ENCODE data around the gene TRABD2B. TPM values are rescaled to one million over a fixed set of nuclear protein-coding genes. Genes with fewer than 3 reads are reported as not detected.

TRABD2B gene
- polyA plus RNA-seq, 2 donors = 0.24 to 0.34 TPM

DNA sequence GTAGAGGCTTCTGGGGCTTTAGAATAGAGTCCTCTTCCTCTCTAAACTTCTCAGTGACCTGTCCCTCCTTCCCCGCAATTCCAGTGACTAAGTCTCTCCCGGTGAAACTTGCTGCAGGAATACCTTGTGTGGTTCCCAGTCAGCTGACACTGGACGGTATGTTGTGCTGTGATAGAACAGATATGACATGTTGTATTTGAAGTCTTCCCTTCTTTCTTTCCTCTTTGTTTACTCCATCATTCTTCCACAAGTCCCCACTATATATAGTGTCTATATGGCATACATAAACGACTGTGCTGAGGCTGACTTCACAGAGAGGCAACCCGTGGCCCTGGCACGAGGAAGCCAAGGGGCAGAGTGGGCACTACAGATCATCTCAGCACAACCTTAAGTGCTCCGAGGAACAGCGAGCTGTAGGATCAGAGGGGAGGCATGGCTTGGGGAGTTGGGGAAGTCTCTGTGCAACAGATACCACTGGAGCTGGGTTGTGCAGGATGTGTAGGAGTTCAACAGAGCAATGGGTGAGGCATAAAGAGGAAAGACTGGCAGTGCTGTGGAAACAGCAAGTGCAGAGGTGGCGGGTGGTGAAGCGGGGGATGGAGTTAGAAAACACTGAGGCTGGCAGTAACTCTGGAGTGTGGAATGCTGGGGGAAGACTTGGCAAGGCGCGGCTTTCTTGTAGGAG is 237.8 kb downstream of the TRABD2B start:
- Histone ChIP-seq H3K4me1 (ENCODE audit: control insufficient read depth in 2 of 2, insufficient read depth in 2 of 2, low read length in 1 of 2) (peaks cover 3 to 13% of the 10 kb centered on the region in 2 donors), H3K9me3 (ENCODE audit: control insufficient read depth in 2 of 2, insufficient read depth in 1 of 2, low read depth in 1 of 2, low read length in 1 of 2) (no peaks in the 10 kb centered on the region), H3K27ac (ENCODE audit: low read depth in 2 of 2, low read length in 1 of 2) (no peak overlapping the region), H3K27me3 (ENCODE audit: control insufficient read depth in 1 of 2, insufficient read depth in 2 of 2, low read length in 2 of 2) (no peaks in the 10 kb centered on the region), H3K36me3 (ENCODE audit: control insufficient read depth in 2 of 2, insufficient read depth in 2 of 2, low read length in 1 of 2) (no peaks in the 10 kb centered on the region), H3K4me3 (ENCODE audit: low read depth in 1 of 2, low read length in 2 of 2) (no peak overlapping the region)
- 89 to 91% methylated on average over 12 of the region's 12 CpGs for WGBS, 2 donors

DNA sequence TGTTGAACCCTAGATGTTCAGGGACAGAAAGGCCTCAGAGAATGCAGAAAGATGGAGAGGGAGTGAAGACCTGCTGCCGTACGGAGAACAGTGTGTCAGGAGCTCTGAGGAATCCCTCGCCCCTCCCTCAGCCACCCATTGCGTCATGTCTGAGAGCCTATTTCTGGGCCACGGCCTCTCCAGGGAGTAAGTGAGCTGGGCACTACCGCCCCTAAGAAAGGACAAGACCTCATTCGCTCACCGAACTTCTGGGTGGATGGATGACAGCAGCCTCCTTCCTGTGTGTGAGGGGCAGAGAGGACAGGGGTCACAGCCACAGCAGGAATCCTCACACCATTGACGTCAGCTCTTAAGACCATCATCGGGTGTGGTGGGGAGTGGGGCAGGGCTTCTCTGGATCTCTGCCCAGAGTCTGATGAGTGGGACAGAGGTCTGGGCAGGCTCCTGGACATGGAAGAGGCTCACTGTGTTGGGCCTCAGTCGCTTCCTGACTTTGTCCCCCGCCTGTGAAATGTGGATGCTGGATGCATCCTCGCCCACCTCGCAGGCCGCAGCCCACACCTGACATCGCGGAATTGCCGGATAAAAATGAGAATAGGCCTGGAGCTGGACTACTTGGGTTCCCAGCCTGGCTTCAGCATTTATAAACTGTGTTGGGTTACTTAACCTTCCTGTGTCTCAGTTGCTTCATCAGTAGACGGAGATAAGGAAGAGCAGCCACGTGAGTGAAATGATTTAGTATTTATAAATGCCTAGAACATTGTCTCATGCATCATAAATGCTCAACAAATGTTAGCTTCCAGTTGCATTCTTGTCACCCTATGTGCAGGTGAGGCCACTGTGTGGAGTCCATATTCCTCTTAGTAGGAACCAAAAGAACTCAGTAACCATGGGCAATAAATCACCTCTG is 238.6 kb downstream of the TRABD2B start:
- H3K9me3 ChIP-seq (ENCODE audit: control insufficient read depth in 2 of 2, insufficient read depth in 1 of 2, low read depth in 1 of 2, low read length in 1 of 2) = no peaks in the 10 kb centered on the region
- H3K27ac ChIP-seq (ENCODE audit: low read depth in 2 of 2, low read length in 1 of 2) = no peak overlapping the region
- no peak overlapping the region for H3K4me3 ChIP-seq (ENCODE audit: low read depth in 1 of 2, low read length in 2 of 2)
- peaks cover 3 to 6% of the 10 kb centered on the region in 2 donors for H3K4me1 ChIP-seq (ENCODE audit: control insufficient read depth in 2 of 2, insufficient read depth in 2 of 2, low read length in 1 of 2)
- no peaks in the 10 kb centered on the region for H3K36me3 ChIP-seq (ENCODE audit: control insufficient read depth in 2 of 2, insufficient read depth in 2 of 2, low read length in 1 of 2)
- WGBS, 2 donors = 77 to 78% methylated on average over 20 of the region's 20 CpGs
- no peaks in the 10 kb centered on the region for H3K27me3 ChIP-seq (ENCODE audit: control insufficient read depth in 1 of 2, insufficient read depth in 2 of 2, low read length in 2 of 2)

DNA sequence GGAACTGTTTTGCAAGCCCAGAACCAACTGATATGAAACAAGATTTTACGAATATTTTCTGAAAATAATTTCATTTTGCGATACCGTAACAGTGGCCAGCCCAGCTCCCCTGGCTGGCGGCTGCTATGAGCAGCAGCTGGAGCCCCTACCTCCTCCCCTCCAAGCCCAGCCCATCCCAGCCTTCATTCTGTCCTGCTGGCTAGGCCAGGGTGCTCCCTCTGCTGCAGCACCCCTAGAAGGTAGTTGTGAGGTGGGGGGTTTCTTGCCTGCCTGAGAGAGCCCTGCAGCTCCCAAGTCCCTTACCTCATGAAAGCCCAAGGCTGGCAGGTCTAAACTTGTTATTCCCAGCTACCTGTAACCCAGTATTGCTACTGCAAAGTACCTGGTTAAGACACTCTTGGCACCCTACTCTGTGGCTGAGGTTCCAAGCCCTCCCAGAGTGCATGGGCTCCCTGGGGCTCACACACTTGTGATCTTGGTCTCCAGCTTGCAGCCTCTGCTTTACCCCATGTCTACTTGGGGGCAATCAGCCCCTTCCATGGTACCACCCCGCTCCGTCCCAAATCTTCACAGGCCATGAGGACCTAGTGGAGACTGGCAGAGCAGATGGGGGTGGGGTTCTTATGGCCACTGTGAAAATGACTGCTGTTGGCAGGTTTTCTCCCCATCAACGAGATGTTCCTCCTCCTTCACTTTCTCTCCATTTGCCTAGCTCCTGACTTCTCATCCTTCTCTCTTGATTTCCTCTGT is 239.8 kb downstream of the TRABD2B start:
- Histone ChIP-seq H3K9me3 (ENCODE audit: control insufficient read depth in 2 of 2, insufficient read depth in 1 of 2, low read depth in 1 of 2, low read length in 1 of 2) (no peaks in the 10 kb centered on the region), H3K27ac (ENCODE audit: low read depth in 2 of 2, low read length in 1 of 2) (no peak overlapping the region), H3K36me3 (ENCODE audit: control insufficient read depth in 2 of 2, insufficient read depth in 2 of 2, low read length in 1 of 2) (no peaks in the 10 kb centered on the region), H3K4me1 (ENCODE audit: control insufficient read depth in 2 of 2, insufficient read depth in 2 of 2, low read length in 1 of 2) (peaks cover 7 to 10% of the 10 kb centered on the region in 2 donors), H3K27me3 (ENCODE audit: control insufficient read depth in 1 of 2, insufficient read depth in 2 of 2, low read length in 2 of 2) (no peaks in the 10 kb centered on the region), H3K4me3 (ENCODE audit: low read depth in 1 of 2, low read length in 2 of 2) (no peak overlapping the region)
- WGBS, 2 donors = 85 to 88% methylated on average over 7 of the region's 7 CpGs

DNA sequence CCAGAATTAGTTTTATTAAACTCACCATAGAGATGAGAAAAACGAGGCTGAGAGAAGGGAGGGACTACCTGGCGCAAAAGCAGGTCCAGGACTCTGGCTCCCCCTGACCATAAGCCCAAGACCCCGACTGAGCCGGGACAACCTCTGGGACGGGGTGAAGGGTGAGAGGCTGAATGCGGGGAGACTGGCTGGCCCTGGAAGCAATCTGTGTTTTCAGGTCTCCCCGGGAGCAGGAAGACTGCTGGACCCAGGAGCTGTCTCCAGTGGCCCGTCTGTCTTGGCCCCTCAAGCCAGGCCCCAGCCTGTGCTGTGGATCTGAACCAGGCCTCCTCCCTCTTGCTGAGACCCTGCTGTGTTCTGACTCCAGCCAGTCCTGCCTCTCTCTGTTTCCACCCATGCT is 240.8 kb downstream of the TRABD2B start:
- Histone ChIP-seq H3K9me3 (ENCODE audit: control insufficient read depth in 2 of 2, insufficient read depth in 1 of 2, low read depth in 1 of 2, low read length in 1 of 2) (no peaks in the 10 kb centered on the region), H3K36me3 (ENCODE audit: control insufficient read depth in 2 of 2, insufficient read depth in 2 of 2, low read length in 1 of 2) (no peaks in the 10 kb centered on the region), H3K27ac (ENCODE audit: low read depth in 2 of 2, low read length in 1 of 2) (no peak overlapping the region), H3K4me3 (ENCODE audit: low read depth in 1 of 2, low read length in 2 of 2) (no peak overlapping the region), H3K4me1 (ENCODE audit: control insufficient read depth in 2 of 2, insufficient read depth in 2 of 2, low read length in 1 of 2) (peaks cover 10 to 13% of the 10 kb centered on the region in 2 donors), H3K27me3 (ENCODE audit: control insufficient read depth in 1 of 2, insufficient read depth in 2 of 2, low read length in 2 of 2) (no peaks in the 10 kb centered on the region)
- 82 to 86% methylated on average over 8 of the region's 8 CpGs for WGBS, 2 donors

DNA sequence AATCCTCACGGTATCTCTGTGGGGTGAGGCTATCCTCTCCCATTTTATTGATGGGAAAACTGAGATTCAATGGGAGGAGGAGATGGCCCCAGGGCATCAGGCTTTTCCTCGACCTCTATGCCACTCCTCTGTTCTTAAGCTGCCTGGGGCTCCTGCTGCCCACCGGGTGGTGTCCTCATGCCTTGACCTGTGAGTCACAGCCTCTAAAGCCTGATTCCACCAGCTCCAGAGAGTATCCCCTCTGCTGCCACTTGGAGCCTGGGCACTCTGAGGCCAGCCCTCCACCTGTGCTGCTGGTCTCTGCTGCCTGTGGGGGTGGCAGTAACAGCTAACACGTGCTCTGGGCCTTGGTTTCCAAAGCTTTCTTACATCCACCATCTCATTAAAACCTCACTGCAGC is 241.2 kb downstream of the TRABD2B start:
- Histone ChIP-seq H3K27me3 (ENCODE audit: control insufficient read depth in 1 of 2, insufficient read depth in 2 of 2, low read length in 2 of 2) (no peaks in the 10 kb centered on the region), H3K4me3 (ENCODE audit: low read depth in 1 of 2, low read length in 2 of 2) (no peak overlapping the region), H3K9me3 (ENCODE audit: control insufficient read depth in 2 of 2, insufficient read depth in 1 of 2, low read depth in 1 of 2, low read length in 1 of 2) (no peaks in the 10 kb centered on the region), H3K4me1 (ENCODE audit: control insufficient read depth in 2 of 2, insufficient read depth in 2 of 2, low read length in 1 of 2) (peaks cover 10 to 13% of the 10 kb centered on the region in 2 donors), H3K36me3 (ENCODE audit: control insufficient read depth in 2 of 2, insufficient read depth in 2 of 2, low read length in 1 of 2) (no peaks in the 10 kb centered on the region), H3K27ac (ENCODE audit: low read depth in 2 of 2, low read length in 1 of 2) (no peak overlapping the region)
- WGBS, 2 donors = 68 to 72% methylated on average over 4 of the region's 4 CpGs

DNA sequence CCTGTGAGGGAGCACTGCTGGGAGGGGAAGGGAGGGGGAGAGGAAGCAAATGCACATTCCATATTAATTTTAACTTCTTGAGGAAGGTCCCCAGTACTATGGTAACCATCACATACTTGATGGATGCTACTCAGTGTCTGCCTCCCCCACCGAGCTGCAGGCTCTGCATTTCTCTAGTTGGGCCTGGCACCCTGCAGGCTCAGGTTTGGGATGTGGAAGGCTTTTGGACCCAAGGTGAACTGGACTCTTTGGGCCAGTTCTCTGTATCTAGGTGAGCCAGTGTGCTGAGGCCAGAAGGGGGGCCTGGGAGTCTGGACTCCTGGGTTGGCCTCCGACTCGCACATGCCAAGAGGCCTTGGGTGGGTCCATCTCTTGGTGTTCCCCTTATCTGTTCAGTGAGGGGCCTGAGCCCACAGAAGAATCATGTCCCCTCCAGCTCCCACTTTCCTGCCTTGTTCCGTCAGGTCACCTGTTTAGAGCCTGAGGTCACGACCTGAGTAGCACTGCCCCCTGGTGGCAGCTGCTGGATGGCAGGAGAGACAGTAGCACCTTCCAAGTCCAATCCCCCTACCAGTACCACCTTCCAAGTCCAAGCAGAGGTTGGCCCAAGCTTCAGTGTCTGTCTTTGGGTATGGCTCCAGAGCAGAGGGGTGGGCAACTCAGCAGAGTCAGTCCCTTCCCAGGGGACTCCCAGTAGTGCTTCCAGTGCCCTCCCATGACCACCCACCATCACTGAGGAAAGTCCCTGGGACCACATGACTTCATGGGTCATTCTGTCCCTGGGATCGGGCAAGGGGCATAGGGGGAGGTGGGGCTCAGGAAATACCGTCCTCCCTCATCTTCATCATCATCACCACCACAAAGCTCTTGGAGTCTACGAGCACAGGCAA is 241.8 kb downstream of the TRABD2B start:
- no peaks in the 10 kb centered on the region for H3K27me3 ChIP-seq (ENCODE audit: control insufficient read depth in 1 of 2, insufficient read depth in 2 of 2, low read length in 2 of 2)
- no peak overlapping the region for H3K27ac ChIP-seq (ENCODE audit: low read depth in 2 of 2, low read length in 1 of 2)
- no peaks in the 10 kb centered on the region for H3K36me3 ChIP-seq (ENCODE audit: control insufficient read depth in 2 of 2, insufficient read depth in 2 of 2, low read length in 1 of 2)
- H3K9me3 ChIP-seq (ENCODE audit: control insufficient read depth in 2 of 2, insufficient read depth in 1 of 2, low read depth in 1 of 2, low read length in 1 of 2) = no peaks in the 10 kb centered on the region
- H3K4me1 ChIP-seq (ENCODE audit: control insufficient read depth in 2 of 2, insufficient read depth in 2 of 2, low read length in 1 of 2) = peaks cover 10 to 13% of the 10 kb centered on the region in 2 donors
- 86 to 91% methylated on average over 8 of the region's 8 CpGs for WGBS, 2 donors
- no peak overlapping the region for H3K4me3 ChIP-seq (ENCODE audit: low read depth in 1 of 2, low read length in 2 of 2)

DNA sequence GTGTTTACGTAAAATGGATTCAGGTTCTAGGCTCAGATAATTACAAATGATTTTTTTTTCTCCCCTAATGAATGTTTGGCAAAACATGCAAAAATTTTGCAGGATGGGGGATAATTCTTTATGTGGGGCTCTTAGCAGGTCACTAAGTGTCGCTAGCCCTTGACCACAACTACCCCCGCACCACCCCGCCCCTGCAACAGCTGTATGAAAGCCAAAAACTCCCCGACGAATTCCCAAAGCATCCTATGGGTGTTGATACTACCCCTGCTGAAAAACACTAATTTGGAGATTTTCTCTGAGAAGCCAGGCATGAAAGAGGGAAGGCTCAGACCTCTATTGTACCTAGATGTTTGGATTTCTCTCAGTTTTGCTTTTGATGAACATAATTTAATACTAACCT is 243.0 kb downstream of the TRABD2B start:
- Histone ChIP-seq H3K4me1 (ENCODE audit: control insufficient read depth in 2 of 2, insufficient read depth in 2 of 2, low read length in 1 of 2) (peaks cover 12 to 13% of the 10 kb centered on the region in 2 donors), H3K27me3 (ENCODE audit: control insufficient read depth in 1 of 2, insufficient read depth in 2 of 2, low read length in 2 of 2) (no peaks in the 10 kb centered on the region), H3K36me3 (ENCODE audit: control insufficient read depth in 2 of 2, insufficient read depth in 2 of 2, low read length in 1 of 2) (no peaks in the 10 kb centered on the region), H3K9me3 (ENCODE audit: control insufficient read depth in 2 of 2, insufficient read depth in 1 of 2, low read depth in 1 of 2, low read length in 1 of 2) (no peaks in the 10 kb centered on the region), H3K4me3 (ENCODE audit: low read depth in 1 of 2, low read length in 2 of 2) (no peak overlapping the region), H3K27ac (ENCODE audit: low read depth in 2 of 2, low read length in 1 of 2) (no peak overlapping the region)
- WGBS, 2 donors = 82 to 90% methylated on average over 6 of the region's 6 CpGs

DNA sequence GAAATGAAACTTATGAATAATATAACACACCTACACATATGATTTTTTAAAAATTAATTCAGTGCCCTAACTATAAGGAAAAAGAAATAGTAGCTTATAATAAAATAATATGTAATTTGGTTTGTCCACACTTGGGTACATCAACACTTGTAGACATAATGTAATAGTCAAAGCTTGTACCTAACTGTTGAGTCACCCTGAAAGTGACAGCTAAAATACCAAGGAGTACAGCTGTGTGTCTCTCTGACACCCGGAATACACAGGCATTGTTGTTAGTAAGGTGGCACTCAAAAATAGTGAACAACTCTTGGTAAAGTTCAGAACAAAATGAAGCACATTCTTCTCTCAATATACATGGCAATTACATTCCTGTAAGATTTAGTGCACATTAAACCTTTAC is 243.4 kb downstream of the TRABD2B start:
- H3K4me3 ChIP-seq (ENCODE audit: low read depth in 1 of 2, low read length in 2 of 2) = no peak overlapping the region
- H3K27me3 ChIP-seq (ENCODE audit: control insufficient read depth in 1 of 2, insufficient read depth in 2 of 2, low read length in 2 of 2) = no peaks in the 10 kb centered on the region
- H3K36me3 ChIP-seq (ENCODE audit: control insufficient read depth in 2 of 2, insufficient read depth in 2 of 2, low read length in 1 of 2) = no peaks in the 10 kb centered on the region
- H3K9me3 ChIP-seq (ENCODE audit: control insufficient read depth in 2 of 2, insufficient read depth in 1 of 2, low read depth in 1 of 2, low read length in 1 of 2) = no peaks in the 10 kb centered on the region
- peaks cover 12 to 13% of the 10 kb centered on the region in 2 donors for H3K4me1 ChIP-seq (ENCODE audit: control insufficient read depth in 2 of 2, insufficient read depth in 2 of 2, low read length in 1 of 2)
- no peak overlapping the region for H3K27ac ChIP-seq (ENCODE audit: low read depth in 2 of 2, low read length in 1 of 2)
- WGBS, 2 donors = 61 to 68% methylated on average over 1 of the region's 1 CpG

DNA sequence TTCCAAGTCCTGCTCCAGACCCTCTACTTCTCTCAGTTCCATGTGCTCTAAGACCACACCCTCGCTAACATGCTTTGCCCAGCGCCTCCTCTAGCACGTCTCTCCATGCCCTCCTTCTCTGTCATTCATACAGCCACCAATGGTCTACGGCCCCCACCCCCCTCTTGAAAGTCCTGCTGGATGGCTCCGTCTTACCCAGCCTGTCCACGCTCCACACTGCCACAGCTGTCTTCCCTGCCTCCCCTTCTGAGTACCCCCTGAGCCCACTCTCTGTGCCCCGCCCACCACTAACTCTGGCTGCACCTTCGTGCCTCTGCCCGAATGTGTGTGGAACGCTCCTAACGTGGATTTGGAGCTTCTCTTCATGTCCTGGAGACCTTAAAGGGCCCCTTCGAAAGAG is 244.6 kb downstream of the TRABD2B start:
- peak overlapping the region; percentile 52 to 81 for H3K27ac ChIP-seq (ENCODE audit: low read depth in 2 of 2, low read length in 1 of 2)
- H3K9me3 ChIP-seq (ENCODE audit: control insufficient read depth in 2 of 2, insufficient read depth in 1 of 2, low read depth in 1 of 2, low read length in 1 of 2) = no peaks in the 10 kb centered on the region
- no peaks in the 10 kb centered on the region for H3K36me3 ChIP-seq (ENCODE audit: control insufficient read depth in 2 of 2, insufficient read depth in 2 of 2, low read length in 1 of 2)
- 59 to 67% methylated on average over 12 of the region's 12 CpGs for WGBS, 2 donors
- H3K4me1 ChIP-seq (ENCODE audit: control insufficient read depth in 2 of 2, insufficient read depth in 2 of 2, low read length in 1 of 2) = peaks cover 12% of the 10 kb centered on the region in 2 donors
- H3K4me3 ChIP-seq (ENCODE audit: low read depth in 1 of 2, low read length in 2 of 2) = no peak overlapping the region
- no peaks in the 10 kb centered on the region for H3K27me3 ChIP-seq (ENCODE audit: control insufficient read depth in 1 of 2, insufficient read depth in 2 of 2, low read length in 2 of 2)
